ENCODE data around the gene PPIF.

PPIF gene

GRCh38 chr10:79399223-79399831 lies 52.1 kb downstream of the PPIF start (continued):
- TF ChIP-seq ZBTB11 (tag by site-specific recombination; conservative IDR thresholded peaks at IDR 0.05; ENCODE audit: low read depth) = no peak
- TF ChIP-seq WT1 (tag by site-specific recombination; IDR thresholded peaks at IDR 0.05) = no peak
- TF ChIP-seq ZSCAN23 (tag by site-specific recombination; IDR thresholded peaks at IDR 0.05) = no peak
- no peak for TF ChIP-seq ZFP69B (tag by site-specific recombination; IDR thresholded peaks at IDR 0.05)
- no peak for TF ChIP-seq ZNF16 (tag by site-specific recombination; IDR thresholded peaks at IDR 0.05; ENCODE audit: low read depth)
- TF ChIP-seq ZNF121 (tag by site-specific recombination; IDR thresholded peaks at IDR 0.05) = peak; percentile 94
- TF ChIP-seq ZNF571 (tag by site-specific recombination; IDR thresholded peaks at IDR 0.05) = no peak
- no peak for TF ChIP-seq MYNN (tag by site-specific recombination; IDR thresholded peaks at IDR 0.05; ENCODE audit: borderline replicate concordance)
- TF ChIP-seq PRDM10 (tag by site-specific recombination; IDR thresholded peaks at IDR 0.05) = peak; percentile 88
- no peak for TF ChIP-seq ZNF416 (tag by site-specific recombination; IDR thresholded peaks at IDR 0.05)
- TF ChIP-seq ZSCAN4 (tag by site-specific recombination; IDR thresholded peaks at IDR 0.05) = no peak
- TF ChIP-seq ZNF692 (tag by site-specific recombination; IDR thresholded peaks at IDR 0.05) = peak; percentile 40; the same call in 1 of the 2 replicates
- no peak for TF ChIP-seq ZNF302 (tag by site-specific recombination; IDR thresholded peaks at IDR 0.05; ENCODE audit: low read depth)
- peak; percentile 58; the same call in 1 of the 2 replicates for TF ChIP-seq SP7 (tag by site-specific recombination; IDR thresholded peaks at IDR 0.05)
- TF ChIP-seq ATF2 (tag by site-specific recombination; IDR thresholded peaks at IDR 0.05; ENCODE audit: low read depth) = no peak
- no peak for TF ChIP-seq ZBTB49 (tag by site-specific recombination; IDR thresholded peaks at IDR 0.05; ENCODE audit: low read depth)
